GM19025 (cell line): ENCODE measurements around the gene KPTN.

Source experiments
- ATAC-seq: cut with Tn5 transposase; IDR thresholded peaks from one replicate; pipeline ENCODE4 v1.9.1; 2021; ENCODE audit warnings: mild to moderate bottlenecking, low read depth, moderate library complexity; ENCODE audit not compliant: unreplicated experiment

KPTN gene

GRCh38 chr19:47509170-47509847 lies 25.3 kb upstream of the KPTN start:
- ATAC-seq = no peak

GRCh38 chr19:47508721-47509120 lies 24.7 kb upstream of the KPTN start:
- no peak for ATAC-seq

- ATAC-seq = no peak
Measured at GRCh38 chr19:47507924-47508553, 24.0 kb upstream of the KPTN start.

- no peak for ATAC-seq
Measured at GRCh38 chr19:47507012-47507411, 23.0 kb upstream of the KPTN start.

- ATAC-seq = no peak
Measured at GRCh38 chr19:47506459-47506858, 22.4 kb upstream of the KPTN start.

GRCh38 chr19:47505506-47505905 lies 21.5 kb upstream of the KPTN start:
- no peak for ATAC-seq

GRCh38 chr19:47503826-47504150 lies 19.8 kb upstream of the KPTN start:
- ATAC-seq = no peak

GRCh38 chr19:47503130-47503825 lies 19.3 kb upstream of the KPTN start:
- ATAC-seq = no peak

GRCh38 chr19:47499863-47500830 lies 16.1 kb upstream of the KPTN start:
- no peak for ATAC-seq

GRCh38 chr19:47499371-47499770 lies 15.4 kb upstream of the KPTN start:
- no peak for ATAC-seq

GRCh38 chr19:47498561-47498960 lies 14.5 kb upstream of the KPTN start:
- ATAC-seq = no peak

- no peak for ATAC-seq
Measured at GRCh38 chr19:47497821-47498520, 14.0 kb upstream of the KPTN start.

GRCh38 chr19:47497050-47497766 lies 13.2 kb upstream of the KPTN start:
- ATAC-seq = no peak

GRCh38 chr19:47495478-47496372 lies 11.7 kb upstream of the KPTN start:
- ATAC-seq = no peak

- ATAC-seq = no peak
Measured at GRCh38 chr19:47494729-47495128, 10.7 kb upstream of the KPTN start.

GRCh38 chr19:47494211-47494547 lies 10.2 kb upstream of the KPTN start:
- ATAC-seq = no peak

- ATAC-seq = no peak
Measured at GRCh38 chr19:47493378-47494210, 9.6 kb upstream of the KPTN start.
